ENCODE measurements around the gene FBXO5. TPM values are rescaled to one million over a fixed set of nuclear protein-coding genes. Genes with fewer than 3 reads are reported as not detected.
A peak's percentile ranks its signal among the peaks of the same experiment; 100 is the strongest.

Gene FBXO5
- total RNA-seq, 1 donor: 22.5 TPM

GRCh38 chr6:153024709-153025017 lies 41.8 kb upstream of the FBXO5 start:
- DNase-seq (ENCODE audit: low read depth): no peak
- TF ChIP-seq, protein P1, sequence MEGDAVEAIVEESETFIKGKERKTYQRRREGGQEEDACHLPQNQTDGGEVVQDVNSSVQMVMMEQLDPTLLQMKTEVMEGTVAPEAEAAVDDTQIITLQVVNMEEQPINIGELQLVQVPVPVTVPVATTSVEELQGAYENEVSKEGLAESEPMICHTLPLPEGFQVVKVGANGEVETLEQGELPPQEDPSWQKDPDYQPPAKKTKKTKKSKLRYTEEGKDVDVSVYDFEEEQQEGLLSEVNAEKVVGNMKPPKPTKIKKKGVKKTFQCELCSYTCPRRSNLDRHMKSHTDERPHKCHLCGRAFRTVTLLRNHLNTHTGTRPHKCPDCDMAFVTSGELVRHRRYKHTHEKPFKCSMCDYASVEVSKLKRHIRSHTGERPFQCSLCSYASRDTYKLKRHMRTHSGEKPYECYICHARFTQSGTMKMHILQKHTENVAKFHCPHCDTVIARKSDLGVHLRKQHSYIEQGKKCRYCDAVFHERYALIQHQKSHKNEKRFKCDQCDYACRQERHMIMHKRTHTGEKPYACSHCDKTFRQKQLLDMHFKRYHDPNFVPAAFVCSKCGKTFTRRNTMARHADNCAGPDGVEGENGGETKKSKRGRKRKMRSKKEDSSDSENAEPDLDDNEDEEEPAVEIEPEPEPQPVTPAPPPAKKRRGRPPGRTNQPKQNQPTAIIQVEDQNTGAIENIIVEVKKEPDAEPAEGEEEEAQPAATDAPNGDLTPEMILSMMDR (IDR thresholded peaks at IDR 0.05; ENCODE audit: insufficient read depth, low read depth, low read length): no peak
- no peak overlapping the region for H3K4me3 ChIP-seq (ENCODE audit: low read depth, low read length)

DNA sequence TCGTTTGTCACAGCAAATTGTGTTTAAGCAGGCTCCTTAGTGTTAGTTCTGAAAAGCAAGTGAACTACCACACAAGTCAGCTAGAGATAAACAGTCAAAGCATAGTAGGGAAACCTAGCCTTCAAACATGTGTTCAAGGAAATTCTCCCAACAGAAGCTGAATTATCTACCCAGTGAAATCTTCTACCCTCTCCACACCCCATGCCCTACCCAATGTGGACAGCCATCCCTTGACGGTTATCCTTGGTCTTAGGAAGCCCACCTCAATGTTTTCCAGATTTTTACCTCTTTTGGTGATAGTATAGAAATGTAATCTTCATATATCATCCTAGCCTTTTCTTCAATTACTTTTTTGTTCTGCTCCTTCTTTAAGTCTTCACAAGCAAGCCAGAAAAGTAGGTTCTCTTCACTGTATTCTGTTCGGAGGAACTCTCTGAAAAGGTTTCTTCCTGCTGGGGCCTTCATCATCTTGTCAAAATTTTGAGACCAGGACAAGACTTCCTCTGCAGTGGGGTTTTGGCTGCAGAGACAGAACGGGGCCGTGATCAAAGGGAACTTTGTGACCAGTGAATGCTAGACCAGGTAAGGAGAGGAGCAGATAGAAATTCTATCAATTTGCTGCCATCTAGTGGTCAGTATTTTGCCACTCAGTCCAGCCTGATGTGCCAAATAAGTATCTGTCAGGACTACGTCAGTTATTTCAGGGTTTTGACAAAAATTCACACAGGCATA lies 41.3 kb upstream of the FBXO5 start:
- TF ChIP-seq, protein P1 (IDR thresholded peaks at IDR 0.05; ENCODE audit: insufficient read depth, low read depth, low read length): peak; percentile 75
- no peak overlapping the region for H3K4me3 ChIP-seq (ENCODE audit: low read depth, low read length)
- peak; percentile 62 for DNase-seq (ENCODE audit: low read depth)

DNA sequence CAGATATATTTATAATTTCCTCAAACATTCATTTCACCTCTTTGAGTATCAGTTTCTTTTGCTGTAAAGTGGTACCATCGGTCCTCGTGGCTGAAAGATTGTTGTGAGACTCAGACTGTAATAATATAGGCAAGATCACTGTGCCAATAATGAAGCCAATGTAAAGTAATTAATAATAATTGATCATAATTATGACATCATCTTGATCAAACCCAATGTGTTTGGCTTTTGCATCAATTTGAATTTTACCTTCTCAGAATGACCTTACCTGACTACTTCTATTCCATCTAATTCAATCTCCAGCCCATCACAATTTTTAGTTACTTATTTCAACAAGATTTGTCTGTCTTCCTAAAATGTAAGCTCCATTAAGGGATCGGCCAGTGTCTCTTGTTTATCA lies 35.5 kb upstream of the FBXO5 start:
- no peak overlapping the region for H3K4me3 ChIP-seq (ENCODE audit: low read depth, low read length)
- TF ChIP-seq, protein P1 (IDR thresholded peaks at IDR 0.05; ENCODE audit: insufficient read depth, low read depth, low read length): no peak
- DNase-seq (ENCODE audit: low read depth): no peak

DNA sequence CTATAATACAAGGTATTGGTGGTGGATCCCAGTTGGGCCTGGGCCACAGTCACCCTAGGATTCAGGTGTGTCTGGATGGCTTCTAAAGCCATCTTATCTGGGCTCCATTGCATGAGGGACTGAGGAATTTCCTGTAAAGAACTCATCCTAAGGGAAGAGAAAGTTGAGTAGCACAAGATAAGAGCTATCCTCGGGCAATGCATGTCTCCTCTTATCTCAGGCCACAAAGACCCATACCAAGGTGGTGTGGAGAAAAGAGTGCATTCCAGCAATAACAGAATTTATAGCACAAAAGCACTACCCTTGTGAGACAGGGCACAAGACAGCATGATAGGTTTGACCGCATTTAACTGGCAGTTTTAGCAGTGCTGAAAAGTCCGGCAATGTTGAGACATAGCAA lies 34.0 kb upstream of the FBXO5 start:
- TF ChIP-seq, protein P1 (IDR thresholded peaks at IDR 0.05; ENCODE audit: insufficient read depth, low read depth, low read length): no peak
- DNase-seq (ENCODE audit: low read depth): no peak
- H3K4me3 ChIP-seq (ENCODE audit: low read depth, low read length): no peak overlapping the region

GRCh38 chr6:153015094-153015640 lies 32.3 kb upstream of the FBXO5 start:
- DNase-seq (ENCODE audit: low read depth): no peak
- TF ChIP-seq, protein P1 (IDR thresholded peaks at IDR 0.05; ENCODE audit: insufficient read depth, low read depth, low read length): no peak
- H3K4me3 ChIP-seq (ENCODE audit: low read depth, low read length): no peak overlapping the region

GRCh38 chr6:153013438-153013837 lies 30.6 kb upstream of the FBXO5 start:
- DNase-seq (ENCODE audit: low read depth): no peak
- TF ChIP-seq, protein P1 (IDR thresholded peaks at IDR 0.05; ENCODE audit: insufficient read depth, low read depth, low read length): no peak
- no peak overlapping the region for H3K4me3 ChIP-seq (ENCODE audit: low read depth, low read length)

DNA sequence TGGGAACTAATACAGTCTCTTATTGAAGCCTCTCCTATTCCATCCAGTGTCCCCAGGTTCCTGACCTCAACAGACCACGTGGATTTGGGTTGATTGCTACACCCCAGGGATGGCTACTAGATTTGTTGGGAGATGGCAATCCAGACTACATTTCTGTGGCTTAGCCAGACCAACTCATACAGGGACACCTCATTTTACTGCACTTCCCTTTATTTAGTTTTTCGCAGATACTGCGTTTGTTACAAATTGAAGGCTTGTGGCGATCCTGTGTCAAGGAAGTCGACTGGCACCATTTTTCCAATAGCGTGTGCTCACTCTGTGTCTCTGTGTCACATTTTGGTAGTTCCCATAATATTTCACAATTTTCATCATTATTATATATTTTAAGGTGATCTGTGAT lies 30.0 kb upstream of the FBXO5 start:
- no peak overlapping the region for H3K4me3 ChIP-seq (ENCODE audit: low read depth, low read length)
- TF ChIP-seq, protein P1 (IDR thresholded peaks at IDR 0.05; ENCODE audit: insufficient read depth, low read depth, low read length): no peak
- DNase-seq (ENCODE audit: low read depth): no peak
